Measurements from ENCODE around the gene FCN3. TPM values are rescaled to one million over a fixed set of nuclear protein-coding genes. Genes with fewer than 3 reads are reported as not detected.

Gene FCN3
- total and polyA plus RNA-seq, 2 of the 4 experiments (the other 2 are of a cell fraction): not detected

DNA sequence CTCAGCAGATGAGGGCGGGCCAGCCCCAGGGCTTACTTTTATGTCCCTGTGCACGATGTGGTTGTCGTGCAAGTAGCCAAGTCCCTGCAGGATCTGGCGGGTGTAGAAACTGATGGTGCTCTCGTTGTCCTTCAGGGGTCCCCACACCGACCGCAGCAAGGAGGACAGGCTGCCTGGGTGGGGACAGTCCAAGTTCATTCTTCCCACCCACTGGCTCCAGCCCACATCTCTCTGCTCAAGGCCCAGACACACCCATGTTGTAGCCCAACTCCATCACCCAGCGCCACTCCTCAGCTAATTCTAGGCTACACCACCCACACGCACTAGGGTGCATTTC, 14.8 kb downstream of the FCN3 start:
- Histone ChIP-seq H3K56ac (ENCODE audit: extremely low read depth, insufficient read depth, low read length) (no peak overlapping the region), H3K9ac (ENCODE audit: low read depth, low read length) (no peak overlapping the region), H4K8ac (ENCODE audit: low read depth in 2 of 2, low read length in 2 of 2) (no peak overlapping the region), H3K18ac (ENCODE audit: low read depth, low read length) (no peak overlapping the region), H2BK15ac (ENCODE audit: low read depth, low read length) (no peak overlapping the region), H3K14ac (replicated peaks; ENCODE audit: low read depth, low read length) (no peak overlapping the region), H4K20me1 (ENCODE audit: insufficient read depth, low read length) (no peaks in the 10 kb centered on the region), H3K4me3 (ENCODE audit: insufficient read depth, low read depth, low read length) (no peak overlapping the region), H3K23ac (ENCODE audit: low read depth, low read length) (no peak overlapping the region), H2BK5ac (ENCODE audit: low read depth, low read length, poor library complexity, severe bottlenecking) (no peak overlapping the region), H2AK5ac (ENCODE audit: low read depth, low read length) (no peak overlapping the region), H4K5ac (ENCODE audit: low read depth, low read length) (no peak overlapping the region), H3K4me2 (ENCODE audit: low read depth, low read length) (no peak overlapping the region), H2AK9ac (replicated peaks; ENCODE audit: low read depth, low read length, poor library complexity) (peak overlapping the region; percentile 26), H3K27ac (ENCODE audit: insufficient read depth, low read length) (no peak overlapping the region), H3K9me1 (ENCODE audit: insufficient read depth, low read length) (peaks cover 7% of the 10 kb centered on the region), H3K4me1 (ENCODE audit: control insufficient read depth, insufficient read depth, low read length) (peaks cover 3% of the 10 kb centered on the region; the same call in 1 of the 2 replicates), H3K79me1 (ENCODE audit: low read depth in 1 of 2, low read length in 2 of 2) (peaks cover 2 to 8% of the 10 kb centered on the region in 2 experiments; a peak in 3 of 4 replicates), H2AFZ (replicated peaks; ENCODE audit: low read length, poor library complexity) (no peak overlapping the region), H2BK20ac (ENCODE audit: low read depth, low read length) (no peak overlapping the region; the same call in 1 of the 2 replicates), H2BK120ac (ENCODE audit: low read depth, low read length) (no peak overlapping the region), H3K4ac (ENCODE audit: low read depth, low read length) (no peak overlapping the region), H3K9me3 (ENCODE audit: control insufficient read depth, insufficient read depth, low read length) (no peaks in the 10 kb centered on the region), H3K36me3 (ENCODE audit: control insufficient read depth, insufficient read depth, low read length) (peaks cover 56% of the 10 kb centered on the region), H4K91ac (ENCODE audit: insufficient read depth, low read depth, low read length) (no peak overlapping the region), H3K27me3 (ENCODE audit: control insufficient read depth, insufficient read depth, low read length) (no peaks in the 10 kb centered on the region)
- ChIA-PET CTCF (no interaction called here), POLR2A (ENCODE audit: unreplicated experiment) (no interaction called here)
- WGBS, 2 experiments (ENCODE audit: extremely low coverage in 2 of 2, insufficient read length in 1 of 2): 94% methylated on average over 5 of the region's 9 CpGs; no CpG with 5 or more reads in 1 of the 2 experiments
- dilution Hi-C loops (cut with HindIII; ENCODE audit: low sequenced_read_pairs, unreplicated experiment) (no loop called here), intact Hi-C loops (cut with micrococcal nuclease) (no loop called here), in situ Hi-C loops (cut with MboI; ENCODE audit: low sequenced_read_pairs) (no loop called here)
- TF ChIP-seq BHLHE40 (IDR thresholded peaks at IDR 0.05; ENCODE audit: low read depth, low read length) (no peak), MAFK (IDR thresholded peaks at IDR 0.05; ENCODE audit: low read depth, low read length) (no peak)
- TF ChIP-seq, protein P1, sequence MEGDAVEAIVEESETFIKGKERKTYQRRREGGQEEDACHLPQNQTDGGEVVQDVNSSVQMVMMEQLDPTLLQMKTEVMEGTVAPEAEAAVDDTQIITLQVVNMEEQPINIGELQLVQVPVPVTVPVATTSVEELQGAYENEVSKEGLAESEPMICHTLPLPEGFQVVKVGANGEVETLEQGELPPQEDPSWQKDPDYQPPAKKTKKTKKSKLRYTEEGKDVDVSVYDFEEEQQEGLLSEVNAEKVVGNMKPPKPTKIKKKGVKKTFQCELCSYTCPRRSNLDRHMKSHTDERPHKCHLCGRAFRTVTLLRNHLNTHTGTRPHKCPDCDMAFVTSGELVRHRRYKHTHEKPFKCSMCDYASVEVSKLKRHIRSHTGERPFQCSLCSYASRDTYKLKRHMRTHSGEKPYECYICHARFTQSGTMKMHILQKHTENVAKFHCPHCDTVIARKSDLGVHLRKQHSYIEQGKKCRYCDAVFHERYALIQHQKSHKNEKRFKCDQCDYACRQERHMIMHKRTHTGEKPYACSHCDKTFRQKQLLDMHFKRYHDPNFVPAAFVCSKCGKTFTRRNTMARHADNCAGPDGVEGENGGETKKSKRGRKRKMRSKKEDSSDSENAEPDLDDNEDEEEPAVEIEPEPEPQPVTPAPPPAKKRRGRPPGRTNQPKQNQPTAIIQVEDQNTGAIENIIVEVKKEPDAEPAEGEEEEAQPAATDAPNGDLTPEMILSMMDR (conservative IDR thresholded peaks at IDR 0.05; ENCODE audit: low read depth, low read length): no peak
- TF ChIP-seq, protein P2, sequence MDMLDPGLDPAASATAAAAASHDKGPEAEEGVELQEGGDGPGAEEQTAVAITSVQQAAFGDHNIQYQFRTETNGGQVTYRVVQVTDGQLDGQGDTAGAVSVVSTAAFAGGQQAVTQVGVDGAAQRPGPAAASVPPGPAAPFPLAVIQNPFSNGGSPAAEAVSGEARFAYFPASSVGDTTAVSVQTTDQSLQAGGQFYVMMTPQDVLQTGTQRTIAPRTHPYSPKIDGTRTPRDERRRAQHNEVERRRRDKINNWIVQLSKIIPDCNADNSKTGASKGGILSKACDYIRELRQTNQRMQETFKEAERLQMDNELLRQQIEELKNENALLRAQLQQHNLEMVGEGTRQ (IDR thresholded peaks at IDR 0.05; ENCODE audit: low read depth, low read length): no peak
- ATAC-seq (ENCODE audit: low read depth) (no peak), DNase-seq (no peak)
- BruUV-seq (replicated peaks): no TSS peak
